ENCODE results near the gene ZNF236. TPM values are rescaled to one million over a fixed set of nuclear protein-coding genes. Genes with fewer than 3 reads are reported as not detected.

ZNF236 gene
- total and polyA plus RNA-seq, 2 donors (not counting 1 experiment from before 2014, with no cell fraction given), result 8.9 to 39.5 TPM

- H3K4me2 ChIP-seq (replicated peaks; ENCODE audit: low read depth, low read length, poor library complexity, severe bottlenecking), result no peak overlapping the region
- ATAC-seq (ENCODE audit: low read depth), result no peak
- ChIA-PET CTCF (interaction anchor here (0.8 kb wide), 1 partner anchor 98 kb away, joined by 3 read pairs; no protein-coding TSS in a partner anchor), POLR2A (no interaction called here)
- H2AFZ ChIP-seq (ENCODE audit: insufficient read depth, low read depth, low read length, poor library complexity, severe bottlenecking), result no peak overlapping the region
- H3K79me2 ChIP-seq (ENCODE audit: control insufficient read depth, insufficient read depth, low read length), result no peaks in the 10 kb centered on the region
- no peak overlapping the region for H3K27ac ChIP-seq (ENCODE audit: low read length in 2 of 2)
- no peaks in the 10 kb centered on the region for H3K27me3 ChIP-seq (replicated peaks in 1 of 4; ENCODE audit: control extremely low read depth in 1 of 4, control insufficient read depth in 3 of 4, insufficient read depth in 4 of 4, low read length in 3 of 4)
- H3K9me3 Mint-ChIP-seq (ENCODE audit: insufficient read depth), result no peaks in the 10 kb centered on the region
- peaks cover 30 to 64% of the 10 kb centered on the region in 2 experiments for H3K36me3 ChIP-seq (replicated peaks in 1 of 2; ENCODE audit: control extremely low read depth in 1 of 2, control insufficient read depth in 1 of 2, extremely low read depth in 1 of 2, insufficient read depth in 2 of 2, low read length in 1 of 2)
- intact Hi-C loops (cut with micrococcal nuclease), result no loop called here
- no peak overlapping the region for H3K4me3 ChIP-seq (ENCODE audit: control extremely low read depth in 1 of 5, extremely low read depth in 1 of 5, insufficient read depth in 1 of 5, low read depth in 2 of 5, low read length in 4 of 5)
- no peaks in the 10 kb centered on the region for H3K4me1 Mint-ChIP-seq
- H4K20me1 ChIP-seq (ENCODE audit: control insufficient read depth, insufficient read depth, low read length, poor library complexity, severe bottlenecking), result no peaks in the 10 kb centered on the region
- H3K9me3 ChIP-seq (ENCODE audit: control extremely low read depth in 1 of 3, control insufficient read depth in 2 of 3, insufficient read depth in 1 of 3, low read length in 2 of 3), result no peaks in the 10 kb centered on the region
- WGBS (ENCODE audit: insufficient coverage), result 80% methylated on average over 5 of the region's 7 CpGs
- no peaks in the 10 kb centered on the region for H3K27me3 Mint-ChIP-seq
- H3K27ac Mint-ChIP-seq, result no peak overlapping the region
- H3K4me3 Mint-ChIP-seq, result no peak overlapping the region
- no peak for TF ChIP-seq CTCF (IDR thresholded peaks at IDR 0.05)
- DNase-seq, result no peak
- no peak overlapping the region for H3K9ac ChIP-seq (ENCODE audit: low read length)
- no peaks in the 10 kb centered on the region for H3K4me1 ChIP-seq (ENCODE audit: control insufficient read depth in 2 of 2, insufficient read depth in 2 of 2, low read length in 2 of 2)
Observed at GRCh38 chr18:76886112-76886511, 63.8 kb downstream of the ZNF236 start.

- POLR2A ChIA-PET, result no interaction called here
- no peaks in the 10 kb centered on the region for H4K20me1 ChIP-seq (ENCODE audit: control insufficient read depth, insufficient read depth, low read length, poor library complexity, severe bottlenecking)
- H3K4me1 Mint-ChIP-seq, result no peaks in the 10 kb centered on the region
- H3K9me3 Mint-ChIP-seq (ENCODE audit: insufficient read depth), result no peaks in the 10 kb centered on the region
- ATAC-seq (ENCODE audit: low read depth), result no peak
- intact Hi-C loops (cut with micrococcal nuclease), result no loop called here
- peaks cover 16 to 38% of the 10 kb centered on the region in 2 experiments for H3K36me3 ChIP-seq (replicated peaks in 1 of 2; ENCODE audit: control extremely low read depth in 1 of 2, control insufficient read depth in 1 of 2, extremely low read depth in 1 of 2, insufficient read depth in 2 of 2, low read length in 1 of 2)
- H3K4me2 ChIP-seq (replicated peaks; ENCODE audit: low read depth, low read length, poor library complexity, severe bottlenecking), result no peak overlapping the region
- no peaks in the 10 kb centered on the region for H3K27me3 ChIP-seq (replicated peaks in 1 of 4; ENCODE audit: control extremely low read depth in 1 of 4, control insufficient read depth in 3 of 4, insufficient read depth in 4 of 4, low read length in 3 of 4)
- H3K27me3 Mint-ChIP-seq, result no peaks in the 10 kb centered on the region
- no peaks in the 10 kb centered on the region for H3K4me1 ChIP-seq (ENCODE audit: control insufficient read depth in 2 of 2, insufficient read depth in 2 of 2, low read length in 2 of 2)
- no peak overlapping the region for H3K27ac Mint-ChIP-seq
- H3K79me2 ChIP-seq (ENCODE audit: control insufficient read depth, insufficient read depth, low read length), result no peaks in the 10 kb centered on the region
- no peak for DNase-seq
- no peak overlapping the region for H3K9ac ChIP-seq (ENCODE audit: low read length)
- H3K4me3 ChIP-seq (ENCODE audit: control extremely low read depth in 1 of 5, extremely low read depth in 1 of 5, insufficient read depth in 1 of 5, low read depth in 2 of 5, low read length in 4 of 5), result no peak overlapping the region
- H3K27ac ChIP-seq (ENCODE audit: low read length in 2 of 2), result no peak overlapping the region
- TF ChIP-seq EZH2 (IDR thresholded peaks at IDR 0.05; ENCODE audit: borderline replicate concordance, insufficient read depth, low read depth, low read length, poor library complexity, severe bottlenecking) (no peak), CTCF (IDR thresholded peaks at IDR 0.05) (no peak)
- CTCF ChIA-PET, result no interaction called here
- H3K9me3 ChIP-seq (ENCODE audit: control extremely low read depth in 1 of 3, control insufficient read depth in 2 of 3, insufficient read depth in 1 of 3, low read length in 2 of 3), result peaks cover 0 to 2% (median 0%) of the 10 kb centered on the region in 3 donors
- H2AFZ ChIP-seq (ENCODE audit: insufficient read depth, low read depth, low read length, poor library complexity, severe bottlenecking), result no peak overlapping the region
- 95% methylated on average over 7 of the region's 8 CpGs for WGBS (ENCODE audit: insufficient coverage)
- no peak overlapping the region for H3K4me3 Mint-ChIP-seq
Observed at GRCh38 chr18:76889091-76889699, 66.8 kb downstream of the ZNF236 start.
